ENCODE results near the gene PRPF8.

GRCh38 chr17:1727258-1727789 lies 42.7 kb upstream of the PRPF8 start:
- no peak for TF ChIP-seq CTCF (conservative IDR thresholded peaks at IDR 0.05; ENCODE audit: low read length)
- no peak for TF ChIP-seq EZH2phosphoT487 (IDR thresholded peaks at IDR 0.05; ENCODE audit: borderline replicate concordance)

Measured in Loucy (cell line).